Activated T-cell treated with anti-CD3 and anti-CD28 coated beads, Interleukin-2, amount 50 U/mL, for 24 hours (primary cell): ENCODE measurements around the gene CER1.
"Not testable (repeated sequence)": the region's sequence is repeated elsewhere in the genome, so short reads cannot be mapped to it uniquely, and the experiment has no call there.

Source experiments
- DNase-seq: peaks from one replicate; pipeline ENCODE4 v3.0.0-alpha.2; 2020
- H3K27ac Mint-ChIP-seq: 2 replicates; pipeline ENCODE4 v1.8.0; 2020; ENCODE audit warnings: mild to moderate bottlenecking, mixed read lengths
- H3K27me3 Mint-ChIP-seq: 2 replicates; pipeline ENCODE4 v1.8.0; 2020; ENCODE audit warnings: mixed read lengths
- H3K36me3 Mint-ChIP-seq: 2 replicates; pipeline ENCODE4 v1.8.0; 2020; ENCODE audit warnings: low read depth, mixed read lengths
- H3K4me1 Mint-ChIP-seq: 2 replicates; pipeline ENCODE4 v1.8.0; 2020; ENCODE audit warnings: low read depth, mixed read lengths
- H3K4me3 Mint-ChIP-seq: 2 replicates; pipeline ENCODE4 v1.8.0; 2020; ENCODE audit warnings: mild to moderate bottlenecking, moderate library complexity, mixed read lengths
- H3K9me3 Mint-ChIP-seq: 2 replicates; pipeline ENCODE4 v1.8.0; 2020; ENCODE audit warnings: mixed read lengths

Gene CER1

GRCh38 chr9:14693251-14693861 is 29.2 kb downstream of the CER1 start, which contains the start of gene ZDHHC21:
Gene ZDHHC21, minus strand, starts transcription at chr9:14693432. Its CDS starts 19,092 bp downstream, at chr9:14674340.
- Mint-ChIP-seq H3K27ac (peak within 1 kb of the TSS; percentile 93), H3K36me3 (peaks cover 22% of the 10 kb centered on the region), H3K4me1 (peaks cover 39% of the 10 kb centered on the region), H3K4me3 (peak within 1 kb of the TSS; percentile 85), H3K9me3 (no peaks in the 10 kb centered on the region), H3K27me3 (peaks cover 3% of the 10 kb centered on the region)
- DNase-seq = peak; percentile 82

- Mint-ChIP-seq H3K27me3 (peaks cover 3% of the 10 kb centered on the region), H3K4me1 (peaks cover 42% of the 10 kb centered on the region), H3K9me3 (no peaks in the 10 kb centered on the region), H3K4me3 (peak overlapping the region; percentile 85), H3K27ac (peak overlapping the region; percentile 93), H3K36me3 (peaks cover 29% of the 10 kb centered on the region)
- DNase-seq = no peak
These were observed 29.9 kb downstream of the CER1 start for GRCh38 chr9:14692470-14693250.

GRCh38 chr9:14690948-14691730 is 31.4 kb downstream of the CER1 start:
- peaks cover 42% of the 10 kb centered on the region for H3K4me1 Mint-ChIP-seq
- H3K4me3 Mint-ChIP-seq = peak overlapping the region; percentile 11

GRCh38 chr9:14687042-14687719 is 35.4 kb downstream of the CER1 start:
- no peak overlapping the region for H3K27ac Mint-ChIP-seq
- DNase-seq = no peak

More at GRCh38 chr9:14690948-14691730, 31.4 kb downstream of the CER1 start:
- H3K36me3 Mint-ChIP-seq = peaks cover 43% of the 10 kb centered on the region
- H3K27me3 Mint-ChIP-seq = no peaks in the 10 kb centered on the region
- DNase-seq = no peak
- no peak overlapping the region for H3K27ac Mint-ChIP-seq
- H3K9me3 Mint-ChIP-seq = no peaks in the 10 kb centered on the region

GRCh38 chr9:14686168-14686567 is 36.4 kb downstream of the CER1 start:
- no peak overlapping the region for H3K4me3 Mint-ChIP-seq
- no peak overlapping the region for H3K27ac Mint-ChIP-seq
- H3K4me1 Mint-ChIP-seq = peaks cover 26% of the 10 kb centered on the region
- no peaks in the 10 kb centered on the region for H3K27me3 Mint-ChIP-seq
- DNase-seq = no peak
- H3K36me3 Mint-ChIP-seq = peaks cover 69% of the 10 kb centered on the region
- no peaks in the 10 kb centered on the region for H3K9me3 Mint-ChIP-seq

More at GRCh38 chr9:14687042-14687719, 35.4 kb downstream of the CER1 start:
- Mint-ChIP-seq H3K4me3 (no peak overlapping the region), H3K4me1 (peaks cover 34% of the 10 kb centered on the region), H3K27me3 (no peaks in the 10 kb centered on the region), H3K9me3 (no peaks in the 10 kb centered on the region), H3K36me3 (peaks cover 62% of the 10 kb centered on the region)

- H3K4me1 Mint-ChIP-seq, H3K4me3 Mint-ChIP-seq: not testable (repeated sequence)
These were observed 39.9 kb downstream of the CER1 start for GRCh38 chr9:14682616-14683015.

GRCh38 chr9:14678776-14679175 is 43.8 kb downstream of the CER1 start:
- Mint-ChIP-seq H3K36me3 (peaks cover 47% of the 10 kb centered on the region), H3K27ac (no peak overlapping the region), H3K27me3 (no peaks in the 10 kb centered on the region)

More at GRCh38 chr9:14682616-14683015, 39.9 kb downstream of the CER1 start:
- not testable (repeated sequence) for H3K27ac Mint-ChIP-seq, H3K27me3 Mint-ChIP-seq, DNase-seq, H3K9me3 Mint-ChIP-seq
- peaks cover 68% of the 10 kb centered on the region for H3K36me3 Mint-ChIP-seq

GRCh38 chr9:14677872-14678271 is 44.7 kb downstream of the CER1 start:
- peaks cover 40% of the 10 kb centered on the region for H3K36me3 Mint-ChIP-seq

More at GRCh38 chr9:14678776-14679175, 43.8 kb downstream of the CER1 start:
- no peak for DNase-seq
- no peaks in the 10 kb centered on the region for H3K9me3 Mint-ChIP-seq
- peaks cover 11% of the 10 kb centered on the region for H3K4me1 Mint-ChIP-seq
- H3K4me3 Mint-ChIP-seq = no peak overlapping the region

GRCh38 chr9:14677396-14677795 is 45.1 kb downstream of the CER1 start:
- Mint-ChIP-seq H3K9me3 (no peaks in the 10 kb centered on the region), H3K4me1 (peaks cover 6% of the 10 kb centered on the region), H3K4me3 (no peak overlapping the region), H3K36me3 (peaks cover 38% of the 10 kb centered on the region), H3K27ac (no peak overlapping the region), H3K27me3 (no peaks in the 10 kb centered on the region)
- DNase-seq = no peak

More at GRCh38 chr9:14677872-14678271, 44.7 kb downstream of the CER1 start:
- no peaks in the 10 kb centered on the region for H3K9me3 Mint-ChIP-seq
- H3K27ac Mint-ChIP-seq = no peak overlapping the region
- DNase-seq = no peak
- peaks cover 10% of the 10 kb centered on the region for H3K4me1 Mint-ChIP-seq
- H3K4me3 Mint-ChIP-seq = no peak overlapping the region
- H3K27me3 Mint-ChIP-seq = no peaks in the 10 kb centered on the region

- no peak for DNase-seq
- no peak overlapping the region for H3K27ac Mint-ChIP-seq
- H3K9me3 Mint-ChIP-seq = no peaks in the 10 kb centered on the region
- H3K27me3 Mint-ChIP-seq = no peaks in the 10 kb centered on the region
- H3K36me3 Mint-ChIP-seq = peaks cover 38% of the 10 kb centered on the region
- H3K4me3 Mint-ChIP-seq = no peak overlapping the region
- peaks cover 15% of the 10 kb centered on the region for H3K4me1 Mint-ChIP-seq
These were observed 47.9 kb downstream of the CER1 start for GRCh38 chr9:14674630-14675029.

GRCh38 chr9:14671377-14671776 is 51.2 kb downstream of the CER1 start:
- Mint-ChIP-seq H3K4me3 (no peak overlapping the region), H3K9me3 (no peaks in the 10 kb centered on the region), H3K36me3 (peaks cover 17% of the 10 kb centered on the region), H3K27me3 (no peaks in the 10 kb centered on the region), H3K27ac (peak overlapping the region; percentile 63), H3K4me1 (peaks cover 14% of the 10 kb centered on the region)
- DNase-seq = no peak

GRCh38 chr9:14670718-14671117 is 51.8 kb downstream of the CER1 start:
- DNase-seq = no peak
- Mint-ChIP-seq H3K9me3 (no peaks in the 10 kb centered on the region), H3K4me3 (no peak overlapping the region), H3K36me3 (peaks cover 17% of the 10 kb centered on the region), H3K4me1 (peaks cover 14% of the 10 kb centered on the region), H3K27me3 (no peaks in the 10 kb centered on the region), H3K27ac (peak overlapping the region; percentile 63)
